HG02981 (cell line): Measurements from ENCODE around the gene CT47C1.
"Not testable (repeated sequence)": the region's sequence is repeated elsewhere in the genome, so short reads cannot be mapped to it uniquely, and the experiment has no call there.

Experiments used
- ATAC-seq: cut with Tn5 transposase; IDR thresholded peaks from one replicate; pipeline ENCODE4 v1.9.1; 2021; ENCODE audit warnings: mild to moderate bottlenecking, moderate library complexity; ENCODE audit not compliant: unreplicated experiment

The CT47C1 gene

GRCh38 chrX:119072744-119073143 lies at the start of gene CT47C1:
CT47C1 (plus strand) TSS chrX:119072993; CDS start chrX:119073226, 233 bp downstream.
- no peak for ATAC-seq

- no peak for ATAC-seq
Observed at GRCh38 chrX:119025900-119026299, 46.9 kb upstream of the CT47C1 start.

- ATAC-seq: not testable (repeated sequence)
Observed at GRCh38 chrX:119026344-119026743, 46.4 kb upstream of the CT47C1 start.

- not testable (repeated sequence) for ATAC-seq
Observed at GRCh38 chrX:119027960-119028732, 44.6 kb upstream of the CT47C1 start.

- no peak for ATAC-seq
Observed at GRCh38 chrX:119028733-119029330, 44.0 kb upstream of the CT47C1 start.

- ATAC-seq: not testable (repeated sequence)
Observed at GRCh38 chrX:119029656-119030055, 43.1 kb upstream of the CT47C1 start.

- no peak for ATAC-seq
Observed at GRCh38 chrX:119030990-119031389, 41.8 kb upstream of the CT47C1 start.

GRCh38 chrX:119036107-119037029 lies 36.4 kb upstream of the CT47C1 start:
- ATAC-seq: no peak

GRCh38 chrX:119040432-119040831 lies 32.4 kb upstream of the CT47C1 start:
- no peak for ATAC-seq

- ATAC-seq: no peak
Observed at GRCh38 chrX:119041175-119041574, 31.6 kb upstream of the CT47C1 start.

GRCh38 chrX:119042040-119042439 lies 30.8 kb upstream of the CT47C1 start:
- no peak for ATAC-seq

- ATAC-seq: no peak
Observed at GRCh38 chrX:119042996-119043395, 29.8 kb upstream of the CT47C1 start.

GRCh38 chrX:119045884-119046283 lies 26.9 kb upstream of the CT47C1 start:
- no peak for ATAC-seq

GRCh38 chrX:119055687-119056086 lies 17.1 kb upstream of the CT47C1 start:
- ATAC-seq: no peak

GRCh38 chrX:119062750-119063374 lies 9.9 kb upstream of the CT47C1 start:
- no peak for ATAC-seq

GRCh38 chrX:119063428-119063827 lies 9.4 kb upstream of the CT47C1 start:
- no peak for ATAC-seq

GRCh38 chrX:119067023-119067739 lies 5.6 kb upstream of the CT47C1 start:
- peak; percentile 50 for ATAC-seq

- ATAC-seq: no peak
Observed at GRCh38 chrX:119069128-119069527, 3.7 kb upstream of the CT47C1 start.

- ATAC-seq: no peak
Observed at GRCh38 chrX:119069762-119070161, 3.0 kb upstream of the CT47C1 start.

- peak; percentile 56 for ATAC-seq
Observed at GRCh38 chrX:119071381-119071780, 1.4 kb upstream of the CT47C1 start.
